K562 (cell line): ENCODE data around the gene RAB12. TPM values are rescaled to one million over a fixed set of nuclear protein-coding genes. Genes with fewer than 3 reads are reported as not detected.

Source experiments
- ATAC-seq: fragments of 200-7000 bp; cut with Tn5 transposase; 3 replicates; pipeline ENCODE4 v1.9.1; 2020; ENCODE audit warnings: moderate library complexity
- BruUV-seq: library from RNA; stranded (reverse); fragments of 400-500 nt; replicated peaks from 2 replicates; lab custom pipeline; 2021; lab: Mats Ljungman, UMichigan
- CTCF ChIA-PET: fragments of 300-600 bp; formaldehyde crosslinking; extraction: SDS; loops from one replicate; lab custom pipeline; 2021; ENCODE audit warnings: low intra/inter-chr PET ratio; lab: Yijun Ruan, JAX
- POLR2A ChIA-PET: fragments of 300-600, 350-650 bp; sonication (Branson Sonifier 250); formaldehyde crosslinking; extraction: SDS; loops from one replicate; lab custom pipeline; 2021; ENCODE audit warnings: antibody characterized with exemption, inconsistent platforms; lab: Yijun Ruan, JAX
- DNase-seq, 4 experiments: peaks; one replicate each; pipeline versions ENCODE4 v3.0.0 to v3.0.0-alpha.2; 2011 to 2018; ENCODE audit warnings: low spot score in 3 of 4, mixed read lengths in 3 of 4; ENCODE audit errors: extremely low read depth in 1 of 4
- FAIRE-seq: peaks from 2 replicates; lab custom pipeline; 2011; peaks lifted over from hg19 to GRCh38; lab: Jason Lieb, UNC
- H2AFZ ChIP-seq: 2 replicates; pipeline ENCODE4 v1.6.0; 2011; ENCODE audit warnings: low read depth, low read length, control low read depth, inconsistent platforms
- H3K27ac ChIP-seq: fragments of 200-600 bp; 3 replicates; pipeline ENCODE4 v1.8.0; 2011; ENCODE audit warnings: low read depth, mild to moderate bottlenecking, control low read depth, inconsistent platforms, low read length, moderate library complexity, mixed read lengths; ENCODE audit errors: extremely low read depth
- H3K27me3 ChIP-seq, 2 experiments: fragments of 300-600 bp in 1 of 2; 2 replicates in 1 of 2; 3 replicates in 1 of 2; pipeline versions ENCODE4 v1.6.0 to v1.8.0; 2011; ENCODE audit warnings: inconsistent platforms in 2 of 2, low read length in 2 of 2, mild to moderate bottlenecking in 1 of 2, mixed read lengths in 1 of 2, moderate library complexity in 1 of 2; ENCODE audit not compliant: control insufficient read depth in 2 of 2, insufficient read depth in 2 of 2
- H3K36me3 ChIP-seq: fragments of 300-600 bp; 3 replicates; pipeline ENCODE4 v1.8.0; 2011; ENCODE audit warnings: mild to moderate bottlenecking, low read length, inconsistent platforms; ENCODE audit not compliant: control insufficient read depth, insufficient read depth
- H3K4me1 ChIP-seq, 2 experiments: fragments of 200-600 bp in 1 of 2; replicated peaks in 1 of 2; 2 replicates in 1 of 2; 3 replicates in 1 of 2; pipeline versions ENCODE4 v1.5.1 to v1.8.0; 2011; ENCODE audit warnings: inconsistent platforms in 2 of 2, low read length in 2 of 2, mild to moderate bottlenecking in 1 of 2, mixed read lengths in 1 of 2, moderate library complexity in 1 of 2; ENCODE audit not compliant: control insufficient read depth in 2 of 2, insufficient read depth in 2 of 2
- H3K4me2 ChIP-seq: 2 replicates; pipeline ENCODE4 v1.6.1; 2011; ENCODE audit warnings: low read length, control low read depth, inconsistent platforms, mixed read lengths; ENCODE audit not compliant: insufficient read depth
- H3K4me3 ChIP-seq: fragments of 200-600 bp; sonication (generic), shearing (Covaris generic); 2 replicates; pipeline ENCODE4 v1.5.1; 2016; ENCODE audit warnings: control low read depth, inconsistent platforms
- H3K79me2 ChIP-seq: fragments of 200-600 bp; 3 replicates; pipeline ENCODE4 v1.8.0; 2011; ENCODE audit warnings: low read length, inconsistent platforms; ENCODE audit not compliant: control insufficient read depth, insufficient read depth
- H3K9ac ChIP-seq, 2 experiments: 2 replicates each; pipeline versions ENCODE4 v1.6.0 to v1.6.1; 2011; ENCODE audit warnings: low read depth in 2 of 2, low read length in 2 of 2, control low read depth in 1 of 2, inconsistent platforms in 1 of 2, mild to moderate bottlenecking in 1 of 2, mixed read lengths in 1 of 2; ENCODE audit not compliant: insufficient read depth in 1 of 2
- H3K9me1 ChIP-seq: one replicate; pipeline ENCODE4 v1.6.0; 2011; ENCODE audit warnings: inconsistent platforms, mild to moderate bottlenecking, low read length, moderate library complexity; ENCODE audit not compliant: control insufficient read depth, insufficient read depth
- H3K9me3 ChIP-seq: replicated peaks from 2 replicates; pipeline ENCODE4 v1.5.1; 2011; ENCODE audit warnings: low read depth, low read length, inconsistent platforms; ENCODE audit not compliant: control insufficient read depth, insufficient read depth
- H4K20me1 ChIP-seq: replicated peaks from 2 replicates; pipeline ENCODE4 v1.6.1; 2011; ENCODE audit warnings: low read length, inconsistent platforms, mixed read lengths; ENCODE audit not compliant: control insufficient read depth, insufficient read depth
- FOXK1 ChIP-seq: sonication (generic); formaldehyde crosslinking; IDR thresholded peaks from 2 replicates; pipeline ENCODE4 v1.8.0; 2022; ENCODE audit warnings: missing genetic modification reagents, mild to moderate bottlenecking, borderline replicate concordance
- GTF2E2 ChIP-seq: fragments of 200-800 bp; sonication (Bioruptor generic); IDR thresholded peaks from 2 replicates; pipeline ENCODE4 v1.6.1; 2016; ENCODE audit warnings: missing genetic modification characterization, missing compliant biosample characterization
- HDAC2 ChIP-seq: fragments of 450-650 bp; IDR thresholded peaks from 2 replicates; pipeline ENCODE4 v1.6.1; 2016; ENCODE audit warnings: mild to moderate bottlenecking
- HNRNPLL ChIP-seq: fragments of 200-400 bp; formaldehyde crosslinking; IDR thresholded peaks from 2 replicates; pipeline ENCODE4 v1.6.1; 2017; ENCODE audit warnings: low read length, low read depth, mild to moderate bottlenecking; ENCODE audit not compliant: poor library complexity, severe bottlenecking
- NRF1 ChIP-seq, 2 experiments: fragments of 450-650 bp; IDR thresholded peaks in 1 of 2; conservative IDR thresholded peaks in 1 of 2; 2 replicates each; pipeline ENCODE4 v1.6.1; 2014; ENCODE audit warnings: mild to moderate bottlenecking in 2 of 2
- PHB ChIP-seq: fragments of 250-450 bp; sonication (Bioruptor Pico); IDR thresholded peaks from 2 replicates; pipeline ENCODE4 v1.5.0; 2021
- SLC30A9 ChIP-seq: fragments of 250-450 bp; sonication (Bioruptor Pico); IDR thresholded peaks from 2 replicates; pipeline ENCODE4 v1.8.0; 2022; ENCODE audit warnings: mild to moderate bottlenecking, moderate library complexity
- TBL1XR1 ChIP-seq, 2 experiments: IDR thresholded peaks; 2 replicates each; pipeline ENCODE4 v1.6.1; 2012; ENCODE audit warnings: improper control_type of control experiment in 2 of 2, low read length in 2 of 2, mild to moderate bottlenecking in 1 of 2
- TOE1 ChIP-seq, 2 experiments: fragments of 450-650 bp in 1 of 2; sonication (generic) in 1 of 2; formaldehyde crosslinking in 1 of 2; IDR thresholded peaks; 2 replicates each; pipeline versions ENCODE4 v1.7.1 to v1.8.0; 2016 to 2022; ENCODE audit warnings: borderline replicate concordance in 2 of 2, mild to moderate bottlenecking in 2 of 2, antibody characterized with exemption in 1 of 2, inconsistent platforms in 1 of 2, low read depth in 1 of 2, missing genetic modification reagents in 1 of 2, moderate library complexity in 1 of 2
- ZNF12 ChIP-seq: sonication (generic); formaldehyde crosslinking; IDR thresholded peaks from 2 replicates; pipeline ENCODE4 v1.4.0; 2020; ENCODE audit warnings: mild to moderate bottlenecking, missing genetic modification reagents
- ZNF57 ChIP-seq: fragments of 450-650 bp; formaldehyde crosslinking; IDR thresholded peaks from 2 replicates; pipeline ENCODE4 v1.4.0; 2020; ENCODE audit warnings: mild to moderate bottlenecking, moderate library complexity
- whole genome bisulfite sequencing: fragments of 100-300 bp; shearing (Covaris generic); methylation state at CpG from one replicate; pipeline ENCODE4 v1.1.6; 2016; ENCODE audit warnings: low coverage, mixed read lengths; ENCODE audit not compliant: insufficient coverage; ENCODE audit errors: missing lambda C conversion rate; 5-methylcytosine and 5-hydroxymethylcytosine counted together
- in situ Hi-C: fragments of 300-500 bp; cut with MboI; formaldehyde crosslinking; loops from 4 replicates; pipeline ENCODE4 v1.15.0; 2018; ENCODE audit warnings: inconsistent platforms, mixed read lengths
- intact Hi-C: fragments of 100-400 bp; cut with micrococcal nuclease; formaldehyde crosslinking; loops from 2 replicates; pipeline ENCODE4 v1.14.2; 2022
- polyA plus RNA-seq, 8 experiments: library from polyadenylated mRNA; depleted of rRNA in 4 of 8; stranded (reverse) in 5 of 8; unstranded in 3 of 8; fragments of >200 nt; fragmentation: Nextera tagmentation in 2 of 8; fragmentation: Illumina TruSeq in 1 of 8; extraction: Ambion mirVana in 2 of 8; extraction: Trizol in 1 of 8; gene quantifications; 2 replicates each; pipeline versions ENCODE4 v1.2.1 to v1.2.3, GENCODE V29; 2011 to 2014; ENCODE audit warnings: inconsistent platforms in 1 of 8, missing spikeins in 1 of 8
- total RNA-seq, 7 experiments: library from RNA; depleted of rRNA in 6 of 7; stranded (reverse); fragments of >200 nt in 6 of 7; fragmentation: Illumina TruSeq in 2 of 7; extraction: Trizol in 2 of 7; gene quantifications; 2 replicates each; pipeline versions ENCODE4 v1.2.1 to v1.2.3, GENCODE V29; 2011 to 2021; ENCODE audit warnings: low replicate concordance in 1 of 7
- TF ChIP-seq, protein P1 (sequence below), 2 experiments: IDR thresholded peaks; 2 replicates each; pipeline ENCODE4 v1.6.1; 2011; ENCODE audit warnings: borderline replicate concordance in 1 of 2, control low read depth in 1 of 2, low read depth in 1 of 2, low read length in 1 of 2, mild to moderate bottlenecking in 1 of 2, mixed read lengths in 1 of 2, moderate library complexity in 1 of 2; ENCODE audit not compliant: insufficient read depth in 1 of 2, insufficient read length in 1 of 2, poor library complexity in 1 of 2, severe bottlenecking in 1 of 2; ENCODE audit errors: extremely low read depth in 1 of 2
- TF ChIP-seq, protein P2 (sequence below): fragments of 450-650 bp; IDR thresholded peaks from 2 replicates; pipeline ENCODE4 v1.6.1; 2016
- TF ChIP-seq, protein P3 (sequence below): fragments of 450-650 bp; IDR thresholded peaks from 2 replicates; pipeline ENCODE4 v1.6.1; 2017; ENCODE audit warnings: mild to moderate bottlenecking, moderate library complexity
- TF ChIP-seq, protein P4 (sequence below): fragments of 450-650 bp; IDR thresholded peaks from 2 replicates; pipeline ENCODE4 v1.6.1; 2014; ENCODE audit warnings: low read depth, mild to moderate bottlenecking, moderate library complexity, borderline replicate concordance

Gene RAB12
- total and polyA plus RNA-seq, 9 of the 15 experiments (the other 6 are each of a cell fraction or from before 2014, with no cell fraction given), result 0.48 to 21.6 (median 18.8) TPM

DNA sequence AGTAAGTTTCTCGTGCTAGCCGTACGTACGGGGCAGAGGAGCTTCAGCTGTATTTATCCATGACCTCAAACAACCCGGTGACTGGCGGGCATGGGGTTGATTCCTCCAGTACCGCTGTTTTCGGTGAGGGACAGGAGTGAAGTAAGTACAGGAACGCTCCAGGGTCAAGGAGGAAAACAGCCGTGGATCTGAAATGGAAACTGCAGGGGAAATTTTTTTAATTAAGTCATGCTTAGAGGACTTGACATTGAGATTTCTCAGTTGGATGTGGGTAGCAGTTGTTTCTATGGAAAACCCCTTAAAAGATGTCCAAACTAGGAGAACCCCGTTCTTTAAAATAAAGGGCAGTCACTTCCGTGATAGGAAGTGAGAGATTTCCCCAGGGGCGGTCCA, 1.2 kb downstream of the RAB12 start:
- peak overlapping the region; percentile 91 for H3K4me2 ChIP-seq
- 6% methylated on average over 13 of the region's 13 CpGs for WGBS
- TSS peak; percentile 38 for BruUV-seq
- H3K4me3 ChIP-seq, result peak overlapping the region; percentile 83
- H3K9ac ChIP-seq, result peak overlapping the region; percentile 83 to 98
- intact Hi-C loops (no loop called here), in situ Hi-C loops (no loop called here)
- H3K4me1 ChIP-seq, result peaks cover 18 to 25% of the 10 kb centered on the region in 2 experiments
- TF ChIP-seq PHB (CRISPR knock-in tag), result no peak
- peak; percentile 99 for TF ChIP-seq ZNF12 (CRISPR knock-in tag)
- TF ChIP-seq FOXK1 (CRISPR knock-in tag), result no peak
- TF ChIP-seq SLC30A9 (CRISPR knock-in tag), result no peak
- TF ChIP-seq HDAC2, result no peak
- TF ChIP-seq, protein P1, sequence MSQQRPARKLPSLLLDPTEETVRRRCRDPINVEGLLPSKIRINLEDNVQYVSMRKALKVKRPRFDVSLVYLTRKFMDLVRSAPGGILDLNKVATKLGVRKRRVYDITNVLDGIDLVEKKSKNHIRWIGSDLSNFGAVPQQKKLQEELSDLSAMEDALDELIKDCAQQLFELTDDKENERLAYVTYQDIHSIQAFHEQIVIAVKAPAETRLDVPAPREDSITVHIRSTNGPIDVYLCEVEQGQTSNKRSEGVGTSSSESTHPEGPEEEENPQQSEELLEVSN (IDR thresholded peaks at IDR 0.05; ENCODE audit: borderline replicate concordance in 1 of 2, extremely low read depth in 1 of 2, insufficient read depth in 1 of 2, insufficient read length in 1 of 2, low read depth in 1 of 2, low read length in 1 of 2, poor library complexity in 1 of 2, severe bottlenecking in 1 of 2), result peak in 1 of 2 experiments; percentile 6
- TF ChIP-seq, protein P2, sequence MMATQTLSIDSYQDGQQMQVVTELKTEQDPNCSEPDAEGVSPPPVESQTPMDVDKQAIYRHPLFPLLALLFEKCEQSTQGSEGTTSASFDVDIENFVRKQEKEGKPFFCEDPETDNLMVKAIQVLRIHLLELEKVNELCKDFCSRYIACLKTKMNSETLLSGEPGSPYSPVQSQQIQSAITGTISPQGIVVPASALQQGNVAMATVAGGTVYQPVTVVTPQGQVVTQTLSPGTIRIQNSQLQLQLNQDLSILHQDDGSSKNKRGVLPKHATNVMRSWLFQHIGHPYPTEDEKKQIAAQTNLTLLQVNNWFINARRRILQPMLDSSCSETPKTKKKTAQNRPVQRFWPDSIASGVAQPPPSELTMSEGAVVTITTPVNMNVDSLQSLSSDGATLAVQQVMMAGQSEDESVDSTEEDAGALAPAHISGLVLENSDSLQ, result peak; percentile 58
- TF ChIP-seq TOE1 (IDR thresholded peaks at IDR 0.05; ENCODE audit: borderline replicate concordance), result no peak
- TF ChIP-seq TOE1 (CRISPR knock-in tag; IDR thresholded peaks at IDR 0.05; ENCODE audit: borderline replicate concordance, low read depth), result no peak
- no peak for TF ChIP-seq ZNF57
- TF ChIP-seq NRF1 (conservative IDR thresholded peaks at IDR 0.05 in 1 of 2, IDR thresholded peaks at IDR 0.05 in 1 of 2), result peak; percentile 58 to 60
- peak; percentile 11 for TF ChIP-seq HNRNPLL
- TF ChIP-seq GTF2E2 (tag), result no peak
- peak in 1 of 2 experiments; percentile 22; a peak in 1 of 4 replicates for TF ChIP-seq TBL1XR1 (IDR thresholded peaks at IDR 0.05; ENCODE audit: low read length in 2 of 2)
- TF ChIP-seq, protein P3, sequence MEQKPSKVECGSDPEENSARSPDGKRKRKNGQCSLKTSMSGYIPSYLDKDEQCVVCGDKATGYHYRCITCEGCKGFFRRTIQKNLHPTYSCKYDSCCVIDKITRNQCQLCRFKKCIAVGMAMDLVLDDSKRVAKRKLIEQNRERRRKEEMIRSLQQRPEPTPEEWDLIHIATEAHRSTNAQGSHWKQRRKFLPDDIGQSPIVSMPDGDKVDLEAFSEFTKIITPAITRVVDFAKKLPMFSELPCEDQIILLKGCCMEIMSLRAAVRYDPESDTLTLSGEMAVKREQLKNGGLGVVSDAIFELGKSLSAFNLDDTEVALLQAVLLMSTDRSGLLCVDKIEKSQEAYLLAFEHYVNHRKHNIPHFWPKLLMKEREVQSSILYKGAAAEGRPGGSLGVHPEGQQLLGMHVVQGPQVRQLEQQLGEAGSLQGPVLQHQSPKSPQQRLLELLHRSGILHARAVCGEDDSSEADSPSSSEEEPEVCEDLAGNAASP, result peak; percentile 73; the same call in 1 of the 2 replicates
- TF ChIP-seq, protein P4, sequence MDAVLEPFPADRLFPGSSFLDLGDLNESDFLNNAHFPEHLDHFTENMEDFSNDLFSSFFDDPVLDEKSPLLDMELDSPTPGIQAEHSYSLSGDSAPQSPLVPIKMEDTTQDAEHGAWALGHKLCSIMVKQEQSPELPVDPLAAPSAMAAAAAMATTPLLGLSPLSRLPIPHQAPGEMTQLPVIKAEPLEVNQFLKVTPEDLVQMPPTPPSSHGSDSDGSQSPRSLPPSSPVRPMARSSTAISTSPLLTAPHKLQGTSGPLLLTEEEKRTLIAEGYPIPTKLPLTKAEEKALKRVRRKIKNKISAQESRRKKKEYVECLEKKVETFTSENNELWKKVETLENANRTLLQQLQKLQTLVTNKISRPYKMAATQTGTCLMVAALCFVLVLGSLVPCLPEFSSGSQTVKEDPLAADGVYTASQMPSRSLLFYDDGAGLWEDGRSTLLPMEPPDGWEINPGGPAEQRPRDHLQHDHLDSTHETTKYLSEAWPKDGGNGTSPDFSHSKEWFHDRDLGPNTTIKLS, result no peak
- H3K79me2 ChIP-seq, result peaks cover 56% of the 10 kb centered on the region
- no peaks in the 10 kb centered on the region for H3K9me3 ChIP-seq
- peaks cover 15% of the 10 kb centered on the region; the same call in 2 of the 3 replicates for H3K36me3 ChIP-seq
- peak overlapping the region; percentile 69 for H3K27ac ChIP-seq
- peaks cover 12% of the 10 kb centered on the region; the same call in 1 of the 2 replicates for H4K20me1 ChIP-seq
- CTCF ChIA-PET, result interaction anchor here (0.5 to 1.1 kb wide), 2 partner anchors 44 to 112 kb away, joined by 3 to 4 read pairs; no protein-coding TSS in a partner anchor
- H3K27me3 ChIP-seq, result no peaks in the 10 kb centered on the region
- peak overlapping the region; percentile 20; the same call in 1 of the 2 replicates for H2AFZ ChIP-seq
- ATAC-seq, result peak; percentile 38
- peak; percentile 37 for FAIRE-seq
- H3K9me1 ChIP-seq, result no peaks in the 10 kb centered on the region
- POLR2A ChIA-PET, result no interaction called here
- DNase-seq, result peak in 1 of 4 experiments; percentile 45
